Measurements from ENCODE around the gene COL13A1. TPM values are rescaled to one million over a fixed set of nuclear protein-coding genes. Genes with fewer than 3 reads are reported as not detected.

Gene COL13A1
- total RNA-seq, 8 experiments from 2014 or later, result 0.27 to 50.6 (median 7.2) TPM

GRCh38 chr10:69856601-69857166 lies 55.0 kb downstream of the COL13A1 start:
- no peak overlapping the region for H3K27ac ChIP-seq
- H3K4me1 ChIP-seq (replicated peaks in 1 of 2), result peaks cover 23 to 43% of the 10 kb centered on the region in 2 donors
- H3K4me3 ChIP-seq, result no peak overlapping the region
- ATAC-seq (replicated peaks in 6 of 8), result no peak
- in situ Hi-C loops (cut with MboI; ENCODE audit: low pct_unique_long_range_greater_than_20kb in 2 of 9, low sequenced_read_pairs in 9 of 9, unreplicated experiment in 9 of 9), result no loop called here
- 55 to 100% (median 87%) methylated on average over 2 to 4 of the region's 7 CpGs; no CpG with 5 or more reads in 2 of the 10 experiments for WGBS, 10 experiments

GRCh38 chr10:69858201-69858600 lies 56.5 kb downstream of the COL13A1 start:
- H3K27ac ChIP-seq, result no peak overlapping the region
- H3K4me1 ChIP-seq (replicated peaks in 1 of 2), result peaks cover 24 to 38% of the 10 kb centered on the region in 2 donors
- ATAC-seq (replicated peaks in 6 of 8), result no peak
- 100% methylated on average over 1 of the region's 1 CpG; no CpG with 5 or more reads in 8 of the 10 experiments for WGBS, 10 experiments
- no peak overlapping the region for H3K4me3 ChIP-seq
- in situ Hi-C loops (cut with MboI; ENCODE audit: low pct_unique_long_range_greater_than_20kb in 2 of 9, low sequenced_read_pairs in 9 of 9, unreplicated experiment in 9 of 9), result no loop called here

- no peak overlapping the region for H3K27ac ChIP-seq
Measured at GRCh38 chr10:69860271-69860670, 58.6 kb downstream of the COL13A1 start.

GRCh38 chr10:69861251-69862240 lies 59.8 kb downstream of the COL13A1 start:
- Histone ChIP-seq H3K4me1 (replicated peaks in 1 of 2) (peaks cover 24 to 39% of the 10 kb centered on the region in 2 donors), H3K4me3 (no peak overlapping the region), H3K27ac (no peak overlapping the region)
- 20 to 100% (median 60%) methylated on average over 1 to 3 of the region's 7 CpGs; no CpG with 5 or more reads in 4 of the 10 experiments for WGBS, 10 experiments
- in situ Hi-C loops (cut with MboI; ENCODE audit: low pct_unique_long_range_greater_than_20kb in 2 of 9, low sequenced_read_pairs in 9 of 9, unreplicated experiment in 9 of 9), result no loop called here
- peak; percentile 65 to 79 (median 70) for ATAC-seq (replicated peaks in 6 of 8)

More at GRCh38 chr10:69860271-69860670, 58.6 kb downstream of the COL13A1 start:
- in situ Hi-C loops (cut with MboI; ENCODE audit: low pct_unique_long_range_greater_than_20kb in 2 of 9, low sequenced_read_pairs in 9 of 9, unreplicated experiment in 9 of 9), result no loop called here
- Histone ChIP-seq H3K4me3 (no peak overlapping the region), H3K4me1 (replicated peaks in 1 of 2) (peaks cover 19 to 33% of the 10 kb centered on the region in 2 donors)
- no peak for ATAC-seq (replicated peaks in 6 of 8)
- WGBS, 10 experiments, result 50 to 90% (median 74%) methylated on average over 1 to 5 of the region's 9 CpGs; no CpG with 5 or more reads in 6 of the 10 experiments

GRCh38 chr10:69862882-69863530 lies 61.3 kb downstream of the COL13A1 start:
- no peak overlapping the region for H3K27ac ChIP-seq
- WGBS, 10 experiments, result 67 to 100% (median 97%) methylated on average over 1 to 11 of the region's 16 CpGs; no CpG with 5 or more reads in 6 of the 10 experiments
- in situ Hi-C loops (cut with MboI; ENCODE audit: low pct_unique_long_range_greater_than_20kb in 2 of 9, low sequenced_read_pairs in 9 of 9, unreplicated experiment in 9 of 9), result no loop called here
- peaks cover 39 to 46% of the 10 kb centered on the region in 2 donors for H3K4me1 ChIP-seq (replicated peaks in 1 of 2)
- no peak overlapping the region for H3K4me3 ChIP-seq
- no peak for ATAC-seq (replicated peaks in 6 of 8)

GRCh38 chr10:69863580-69863979 lies 61.9 kb downstream of the COL13A1 start:
- Histone ChIP-seq H3K4me3 (no peak overlapping the region), H3K27ac (no peak overlapping the region), H3K4me1 (replicated peaks in 1 of 2) (peaks cover 44 to 52% of the 10 kb centered on the region in 2 donors)
- ATAC-seq (replicated peaks in 6 of 8), result peak in 3 of 8 experiments; percentile 5 to 18 (median 5)
- WGBS, 10 experiments, result 0 to 100% (median 63%) methylated on average over 1 to 3 of the region's 5 CpGs; no CpG with 5 or more reads in 4 of the 10 experiments
- in situ Hi-C loops (cut with MboI; ENCODE audit: low pct_unique_long_range_greater_than_20kb in 2 of 9, low sequenced_read_pairs in 9 of 9, unreplicated experiment in 9 of 9), result no loop called here

- ATAC-seq (replicated peaks in 6 of 8), result peak in 2 of 8 experiments; percentile 4 to 9
- H3K4me3 ChIP-seq, result no peak overlapping the region
- WGBS, 10 experiments, result 0 to 65% (median 49%) methylated on average over 1 to 3 of the region's 3 CpGs; no CpG with 5 or more reads in 3 of the 10 experiments
- in situ Hi-C loops (cut with MboI; ENCODE audit: low pct_unique_long_range_greater_than_20kb in 2 of 9, low sequenced_read_pairs in 9 of 9, unreplicated experiment in 9 of 9), result no loop called here
- H3K27ac ChIP-seq, result no peak overlapping the region
- peaks cover 45 to 51% of the 10 kb centered on the region in 2 donors for H3K4me1 ChIP-seq (replicated peaks in 1 of 2)
Measured at GRCh38 chr10:69864321-69864720, 62.6 kb downstream of the COL13A1 start.

- no peak for ATAC-seq (replicated peaks in 6 of 8)
- WGBS, 10 experiments, result 88 to 100% methylated on average over 1 of the region's 1 CpG; no CpG with 5 or more reads in 8 of the 10 experiments
- H3K4me1 ChIP-seq (replicated peaks in 1 of 2), result peaks cover 35 to 41% of the 10 kb centered on the region in 2 donors
Measured at GRCh38 chr10:69865450-69865849, 63.7 kb downstream of the COL13A1 start.

GRCh38 chr10:69866246-69866687 lies 64.6 kb downstream of the COL13A1 start:
- peaks cover 33% of the 10 kb centered on the region in 2 donors for H3K4me1 ChIP-seq (replicated peaks in 1 of 2)
- 0 to 100% (median 68%) methylated on average over 1 to 2 of the region's 5 CpGs; no CpG with 5 or more reads in 4 of the 10 experiments for WGBS, 10 experiments
- ATAC-seq (replicated peaks in 6 of 8), result peak in 7 of 8 experiments; percentile 14 to 60 (median 48)

More at GRCh38 chr10:69865450-69865849, 63.7 kb downstream of the COL13A1 start:
- Histone ChIP-seq H3K4me3 (no peak overlapping the region), H3K27ac (no peak overlapping the region)
- in situ Hi-C loops (cut with MboI; ENCODE audit: low pct_unique_long_range_greater_than_20kb in 2 of 9, low sequenced_read_pairs in 9 of 9, unreplicated experiment in 9 of 9), result no loop called here

GRCh38 chr10:69866688-69867461 lies 65.2 kb downstream of the COL13A1 start:
- H3K4me1 ChIP-seq (replicated peaks in 1 of 2), result peaks cover 28 to 32% of the 10 kb centered on the region in 2 donors
- 0 to 36% (median 0%) methylated on average over 1 to 13 of the region's 28 CpGs; no CpG with 5 or more reads in 5 of the 10 experiments for WGBS, 10 experiments
- ATAC-seq (replicated peaks in 6 of 8), result peak; percentile 79 to 93 (median 90)

More at GRCh38 chr10:69866246-69866687, 64.6 kb downstream of the COL13A1 start:
- Histone ChIP-seq H3K4me3 (no peak overlapping the region), H3K27ac (peak overlapping the region; percentile 22 to 55)
- in situ Hi-C loops (cut with MboI; ENCODE audit: low pct_unique_long_range_greater_than_20kb in 2 of 9, low sequenced_read_pairs in 9 of 9, unreplicated experiment in 9 of 9), result no loop called here

GRCh38 chr10:69867699-69868558 lies 66.2 kb downstream of the COL13A1 start:
- WGBS, 10 experiments, result 0 to 100% (median 54%) methylated on average over 1 to 10 of the region's 13 CpGs; no CpG with 5 or more reads in 3 of the 10 experiments
- peak overlapping the region in 1 of 2 donors; percentile 49 for H3K27ac ChIP-seq
- in situ Hi-C loops (cut with MboI; ENCODE audit: low pct_unique_long_range_greater_than_20kb in 2 of 9, low sequenced_read_pairs in 9 of 9, unreplicated experiment in 9 of 9), result no loop called here
- peaks cover 30 to 34% of the 10 kb centered on the region in 2 donors for H3K4me1 ChIP-seq (replicated peaks in 1 of 2)
- peak in 3 of 8 experiments; percentile 19 to 40 (median 36) for ATAC-seq (replicated peaks in 6 of 8)
- H3K4me3 ChIP-seq, result no peak overlapping the region

More at GRCh38 chr10:69866688-69867461, 65.2 kb downstream of the COL13A1 start:
- H3K27ac ChIP-seq, result peak overlapping the region; percentile 22 to 55
- in situ Hi-C loops (cut with MboI; ENCODE audit: low pct_unique_long_range_greater_than_20kb in 2 of 9, low sequenced_read_pairs in 9 of 9, unreplicated experiment in 9 of 9), result no loop called here
- no peak overlapping the region for H3K4me3 ChIP-seq
